Measurements from ENCODE around the gene ATRNL1.
"Not testable (repeated sequence)": the region's sequence is repeated elsewhere in the genome, so short reads cannot be mapped to it uniquely, and the experiment has no call there.

- not testable (repeated sequence) for TF ChIP-seq EZH2 (IDR thresholded peaks at IDR 0.05; ENCODE audit: insufficient read depth, poor library complexity, severe bottlenecking); EZH2phosphoT487 (IDR thresholded peaks at IDR 0.05; ENCODE audit: insufficient read depth, low read depth)
Observed at GRCh38 chr10:115405838-115406237, 312.7 kb downstream of the ATRNL1 start.
